ENCODE measurements around the gene KCTD16. TPM values are rescaled to one million over a fixed set of nuclear protein-coding genes. Genes with fewer than 3 reads are reported as not detected.

Gene KCTD16
- polyA plus RNA-seq, 1 donor (not counting 4 experiments of a cell fraction or from before 2014, with no cell fraction given) = 0.04 TPM

- H3K27me3 ChIP-seq (ENCODE audit: control insufficient read depth, extremely low read depth, insufficient read depth, low read length) = no peaks in the 10 kb centered on the region
- no peak overlapping the region for H3K27ac ChIP-seq (ENCODE audit: control insufficient read depth, insufficient read depth, low read length)
- H3K36me3 ChIP-seq (ENCODE audit: control insufficient read depth in 2 of 2, extremely low read depth in 1 of 2, insufficient read depth in 2 of 2, low read length in 2 of 2) = no peaks in the 10 kb centered on the region
- no peaks in the 10 kb centered on the region for H4K20me1 ChIP-seq (ENCODE audit: control insufficient read depth, extremely low read depth, insufficient read depth, low read length)
- DNase-seq (ENCODE audit: low read depth, low spot score) (no peak), FAIRE-seq (no peak)
- no peaks in the 10 kb centered on the region for H3K79me2 ChIP-seq (ENCODE audit: control insufficient read depth, insufficient read depth, low read length)
- H3K4me1 ChIP-seq (ENCODE audit: control insufficient read depth, extremely low read depth, insufficient read depth, low read length) = no peaks in the 10 kb centered on the region
- no peak overlapping the region for H3K4me3 ChIP-seq (ENCODE audit: control insufficient read depth in 2 of 3, extremely low read depth in 1 of 3, insufficient read depth in 2 of 3, low read depth in 1 of 3, low read length in 3 of 3)
- TF ChIP-seq CTCF (optimal IDR thresholded peaks at IDR 0.05 in 1 of 3, IDR thresholded peaks at IDR 0.05 in 1 of 3, conservative IDR thresholded peaks at IDR 0.05 in 1 of 3; ENCODE audit: extremely low read depth in 1 of 3, insufficient read depth in 2 of 3, low read length in 3 of 3) (no peak), EZH2 (IDR thresholded peaks at IDR 0.05; ENCODE audit: low read length) (no peak)
- H2AFZ ChIP-seq (ENCODE audit: control insufficient read depth, low read length) = no peak overlapping the region
- no peaks in the 10 kb centered on the region for H3K9me1 ChIP-seq (ENCODE audit: control insufficient read depth, extremely low read depth, insufficient read depth, low read length)
- H3K4me2 ChIP-seq (ENCODE audit: control insufficient read depth, extremely low read depth, insufficient read depth, low read depth, low read length) = no peak overlapping the region
- dilution Hi-C loops (cut with MboI; ENCODE audit: extremely low pct_ligation_motif_present, low sequenced_read_pairs) = no loop called here
- no peaks in the 10 kb centered on the region for H3K9me3 ChIP-seq (ENCODE audit: control insufficient read depth, low read depth, low read length)
- no peak overlapping the region for H3K9ac ChIP-seq (ENCODE audit: control insufficient read depth, extremely low read depth, insufficient read depth, low read length)
These were observed 83.9 kb downstream of the KCTD16 start for GRCh38 chr5:144254552-144254951.

- H3K27ac ChIP-seq (ENCODE audit: control insufficient read depth, insufficient read depth, low read length) = no peak overlapping the region
- no peak for TF ChIP-seq CTCF (optimal IDR thresholded peaks at IDR 0.05 in 1 of 3, IDR thresholded peaks at IDR 0.05 in 1 of 3, conservative IDR thresholded peaks at IDR 0.05 in 1 of 3; ENCODE audit: extremely low read depth in 1 of 3, insufficient read depth in 2 of 3, low read length in 3 of 3)
- no peak for TF ChIP-seq EZH2 (IDR thresholded peaks at IDR 0.05; ENCODE audit: low read length)
- H3K9ac ChIP-seq (ENCODE audit: control insufficient read depth, extremely low read depth, insufficient read depth, low read length) = no peak overlapping the region
- no peaks in the 10 kb centered on the region for H3K36me3 ChIP-seq (ENCODE audit: control insufficient read depth in 2 of 2, extremely low read depth in 1 of 2, insufficient read depth in 2 of 2, low read length in 2 of 2)
- H3K4me2 ChIP-seq (ENCODE audit: control insufficient read depth, extremely low read depth, insufficient read depth, low read depth, low read length) = no peak overlapping the region
- no peak overlapping the region for H3K4me3 ChIP-seq (ENCODE audit: control insufficient read depth in 2 of 3, extremely low read depth in 1 of 3, insufficient read depth in 2 of 3, low read depth in 1 of 3, low read length in 3 of 3)
- no peaks in the 10 kb centered on the region for H3K79me2 ChIP-seq (ENCODE audit: control insufficient read depth, insufficient read depth, low read length)
- no peaks in the 10 kb centered on the region for H3K27me3 ChIP-seq (ENCODE audit: control insufficient read depth, extremely low read depth, insufficient read depth, low read length)
- no peaks in the 10 kb centered on the region for H4K20me1 ChIP-seq (ENCODE audit: control insufficient read depth, extremely low read depth, insufficient read depth, low read length)
- no peak for FAIRE-seq
- no peaks in the 10 kb centered on the region for H3K4me1 ChIP-seq (ENCODE audit: control insufficient read depth, extremely low read depth, insufficient read depth, low read length)
- no peaks in the 10 kb centered on the region for H3K9me3 ChIP-seq (ENCODE audit: control insufficient read depth, low read depth, low read length)
- dilution Hi-C loops (cut with MboI; ENCODE audit: extremely low pct_ligation_motif_present, low sequenced_read_pairs) = no loop called here
- H2AFZ ChIP-seq (ENCODE audit: control insufficient read depth, low read length) = no peak overlapping the region
- no peaks in the 10 kb centered on the region for H3K9me1 ChIP-seq (ENCODE audit: control insufficient read depth, extremely low read depth, insufficient read depth, low read length)
- DNase-seq (ENCODE audit: low read depth, low spot score) = no peak
These were observed 89.4 kb downstream of the KCTD16 start for GRCh38 chr5:144260121-144260520.
